K562 (cell line): ENCODE results near the gene RCN2.

ENCODE experiments used
- CBX1 ChIP-seq: sonication (generic); IDR thresholded peaks from 2 replicates; pipeline ENCODE4 v1.6.1; 2016; ENCODE audit warnings: antibody characterized with exemption, low read depth, mild to moderate bottlenecking
- CTCF ChIP-seq, 3 experiments: IDR thresholded peaks in 2 of 3; conservative IDR thresholded peaks in 1 of 3; 2 replicates each; pipeline ENCODE4 v1.5.1; 2011 to 2012; ENCODE audit warnings: low read length in 3 of 3, mild to moderate bottlenecking in 3 of 3, control low read depth in 2 of 3, improper control_type of control experiment in 1 of 3, inconsistent platforms in 1 of 3, low read depth in 1 of 3, mixed read lengths in 1 of 3, moderate library complexity in 1 of 3; ENCODE audit not compliant: insufficient read depth in 2 of 3
- GTF2F1 ChIP-seq: IDR thresholded peaks from 2 replicates; pipeline ENCODE4 v1.6.1; 2011; ENCODE audit warnings: low read depth, low read length, improper control_type of control experiment
- JUND ChIP-seq, 2 experiments: IDR thresholded peaks; 2 replicates in 1 of 2; 3 replicates in 1 of 2; pipeline ENCODE4 v1.6.1; 2011; ENCODE audit warnings: borderline replicate concordance in 2 of 2, low read depth in 2 of 2, low read length in 2 of 2, improper control_type of control experiment in 1 of 2, missing biosample characterization in 1 of 2, missing genetic modification characterization in 1 of 2, missing genetic modification reagents in 1 of 2
- NRF1 ChIP-seq, 2 experiments: fragments of 450-650 bp; IDR thresholded peaks in 1 of 2; conservative IDR thresholded peaks in 1 of 2; 2 replicates each; pipeline ENCODE4 v1.6.1; 2014; ENCODE audit warnings: mild to moderate bottlenecking in 2 of 2
- TAF1 ChIP-seq: IDR thresholded peaks from 2 replicates; pipeline ENCODE4 v1.6.1; 2011; ENCODE audit warnings: mild to moderate bottlenecking, low read length, moderate library complexity; ENCODE audit not compliant: insufficient read depth, control insufficient read depth, severe bottlenecking; ENCODE audit errors: extremely low read depth
- ZFX ChIP-seq: sonication (generic); formaldehyde crosslinking; IDR thresholded peaks from 2 replicates; pipeline ENCODE4 v1.8.0; 2022; ENCODE audit warnings: mild to moderate bottlenecking, missing genetic modification reagents, moderate library complexity
- ZNF282 ChIP-seq: sonication (generic); formaldehyde crosslinking; IDR thresholded peaks from 2 replicates; pipeline ENCODE4 v1.8.1; 2023; ENCODE audit warnings: missing genetic modification reagents
- ZNF311 ChIP-seq: fragments of 250-450 bp; sonication (Bioruptor Pico); IDR thresholded peaks from 2 replicates; pipeline ENCODE4 v1.4.0; 2020; ENCODE audit warnings: mild to moderate bottlenecking, moderate library complexity
- ZZZ3 ChIP-seq: fragments of 450-650 bp; IDR thresholded peaks from 2 replicates; pipeline ENCODE4 v1.6.1; 2016; ENCODE audit warnings: antibody characterized with exemption, mild to moderate bottlenecking, moderate library complexity
- TF ChIP-seq, protein P1 (sequence below): sonication (generic); formaldehyde crosslinking; IDR thresholded peaks from 2 replicates; pipeline ENCODE4 v1.8.0; 2022; ENCODE audit warnings: mild to moderate bottlenecking, missing genetic modification reagents, borderline replicate concordance

- TF ChIP-seq TAF1 (no peak), ZNF282 (CRISPR knock-in tag) (no peak), CBX1 (no peak), GTF2F1 (no peak), JUND (IDR thresholded peaks at IDR 0.05; ENCODE audit: borderline replicate concordance, low read depth, low read length) (no peak), JUND (tag; IDR thresholded peaks at IDR 0.05; ENCODE audit: borderline replicate concordance, low read depth, low read length) (no peak), ZZZ3 (no peak), ZFX (no peak), ZNF311 (CRISPR knock-in tag) (no peak), NRF1 (conservative IDR thresholded peaks at IDR 0.05 in 1 of 2, IDR thresholded peaks at IDR 0.05 in 1 of 2) (no peak), CTCF (IDR thresholded peaks at IDR 0.05 in 2 of 3, conservative IDR thresholded peaks at IDR 0.05 in 1 of 3; ENCODE audit: insufficient read depth in 2 of 3, low read depth in 1 of 3, low read length in 3 of 3) (no peak)
- TF ChIP-seq, protein P1, sequence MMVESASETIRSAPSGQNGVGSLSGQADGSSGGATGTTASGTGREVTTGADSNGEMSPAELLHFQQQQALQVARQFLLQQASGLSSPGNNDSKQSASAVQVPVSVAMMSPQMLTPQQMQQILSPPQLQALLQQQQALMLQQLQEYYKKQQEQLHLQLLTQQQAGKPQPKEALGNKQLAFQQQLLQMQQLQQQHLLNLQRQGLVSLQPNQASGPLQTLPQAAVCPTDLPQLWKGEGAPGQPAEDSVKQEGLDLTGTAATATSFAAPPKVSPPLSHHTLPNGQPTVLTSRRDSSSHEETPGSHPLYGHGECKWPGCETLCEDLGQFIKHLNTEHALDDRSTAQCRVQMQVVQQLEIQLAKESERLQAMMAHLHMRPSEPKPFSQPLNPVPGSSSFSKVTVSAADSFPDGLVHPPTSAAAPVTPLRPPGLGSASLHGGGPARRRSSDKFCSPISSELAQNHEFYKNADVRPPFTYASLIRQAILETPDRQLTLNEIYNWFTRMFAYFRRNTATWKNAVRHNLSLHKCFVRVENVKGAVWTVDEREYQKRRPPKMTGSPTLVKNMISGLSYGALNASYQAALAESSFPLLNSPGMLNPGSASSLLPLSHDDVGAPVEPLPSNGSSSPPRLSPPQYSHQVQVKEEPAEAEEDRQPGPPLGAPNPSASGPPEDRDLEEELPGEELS: no peak
Observed at GRCh38 chr15:77001966-77002365, 70.4 kb downstream of the RCN2 start.
